LoVo (cell line): Measurements from ENCODE around the gene URI1.
"Not testable (repeated sequence)": the region's sequence is repeated elsewhere in the genome, so short reads cannot be mapped to it uniquely, and the experiment has no call there.

Source experiments
- DNase-seq: peaks from one replicate; pipeline ENCODE4 v3.0.0-alpha.2; 2016; ENCODE audit warnings: low spot score

The URI1 gene, protein sequence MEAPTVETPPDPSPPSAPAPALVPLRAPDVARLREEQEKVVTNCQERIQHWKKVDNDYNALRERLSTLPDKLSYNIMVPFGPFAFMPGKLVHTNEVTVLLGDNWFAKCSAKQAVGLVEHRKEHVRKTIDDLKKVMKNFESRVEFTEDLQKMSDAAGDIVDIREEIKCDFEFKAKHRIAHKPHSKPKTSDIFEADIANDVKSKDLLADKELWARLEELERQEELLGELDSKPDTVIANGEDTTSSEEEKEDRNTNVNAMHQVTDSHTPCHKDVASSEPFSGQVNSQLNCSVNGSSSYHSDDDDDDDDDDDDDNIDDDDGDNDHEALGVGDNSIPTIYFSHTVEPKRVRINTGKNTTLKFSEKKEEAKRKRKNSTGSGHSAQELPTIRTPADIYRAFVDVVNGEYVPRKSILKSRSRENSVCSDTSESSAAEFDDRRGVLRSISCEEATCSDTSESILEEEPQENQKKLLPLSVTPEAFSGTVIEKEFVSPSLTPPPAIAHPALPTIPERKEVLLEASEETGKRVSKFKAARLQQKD

DNA sequence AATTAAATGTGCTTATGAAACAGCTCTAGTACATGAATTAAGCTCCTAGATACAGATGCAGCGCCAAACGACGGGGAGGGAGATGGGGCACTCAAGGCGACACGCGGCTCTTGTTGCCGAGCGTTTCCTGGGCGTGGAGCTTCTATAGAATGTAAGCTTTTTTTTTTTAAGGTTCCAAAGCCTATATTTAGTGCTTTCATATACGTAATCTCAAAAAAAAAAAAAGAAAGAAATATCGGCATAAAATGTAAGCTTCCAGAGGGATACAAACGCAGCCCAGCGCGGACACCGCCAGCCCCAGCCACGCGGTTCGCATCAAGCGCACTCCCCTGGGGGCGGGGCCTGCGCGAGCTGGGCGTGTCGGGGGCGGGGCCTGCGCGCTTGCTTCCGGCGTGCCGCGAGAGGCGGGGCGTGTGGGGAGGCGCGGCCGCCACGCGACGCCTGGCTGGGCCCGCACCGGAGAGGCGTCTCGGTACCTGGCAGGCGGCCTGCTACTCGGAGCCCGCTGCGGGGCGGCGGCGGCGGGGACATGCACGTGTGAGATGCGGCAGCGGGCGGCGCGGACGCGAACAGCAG, at the start of gene URI1:
TSS of gene URI1 (plus strand) at position 412 of the 576 bp plus-strand sequence. CDS start 309 bp downstream, outside the sequence.
- DNase-seq: peak; percentile 91

DNA sequence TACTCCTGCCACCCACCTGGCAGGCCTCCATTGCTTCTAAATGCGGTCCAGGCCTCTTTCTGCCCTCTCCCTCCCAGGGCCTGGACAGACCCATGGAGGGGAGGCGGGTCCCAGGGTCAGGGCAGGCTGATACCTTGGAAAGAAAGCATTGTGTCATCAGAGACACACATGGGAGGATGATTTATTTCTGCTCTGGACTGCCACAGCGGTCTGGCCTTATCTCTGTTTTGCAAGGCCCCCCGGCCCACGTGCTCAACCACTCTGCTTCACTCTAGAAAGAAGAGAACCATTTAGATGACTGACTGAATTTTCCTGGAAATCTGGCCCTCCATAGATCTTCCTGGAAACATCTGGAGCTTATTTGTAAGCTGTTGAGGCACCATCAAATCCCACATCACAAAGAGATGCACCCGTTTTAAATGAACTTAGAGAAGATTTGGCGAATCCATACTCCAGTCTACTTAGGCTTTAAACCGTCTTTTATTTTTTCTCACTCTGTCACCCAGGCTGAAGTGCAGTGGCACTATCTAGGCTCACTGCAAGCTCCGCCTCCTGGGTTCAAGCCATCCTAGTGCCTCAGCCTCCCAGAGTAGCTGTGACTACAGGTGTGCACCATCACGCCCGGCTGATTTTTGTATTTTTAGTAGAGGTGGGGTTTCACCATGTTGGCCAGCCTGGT, 48.3 kb upstream of the URI1 start:
- DNase-seq: no peak

DNA sequence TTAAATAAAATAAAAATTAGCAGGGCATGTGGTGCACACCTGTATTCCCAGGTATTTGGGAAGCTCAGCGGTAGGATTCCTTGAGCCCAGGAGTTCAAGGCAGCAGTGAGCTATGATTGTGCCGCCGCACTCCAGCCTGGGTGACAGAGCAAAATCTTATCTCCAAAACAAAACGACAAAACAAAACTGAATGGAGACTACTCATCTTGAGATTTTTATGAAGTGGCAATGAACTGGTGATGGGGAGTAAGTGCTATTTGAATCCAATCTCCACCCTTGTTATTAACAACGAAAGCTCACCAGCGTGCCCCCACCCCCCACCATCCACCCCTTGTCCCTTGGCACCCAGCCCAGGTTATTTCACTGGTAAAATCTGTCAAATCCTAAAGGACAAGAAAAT, 45.2 kb upstream of the URI1 start:
- DNase-seq: no peak

DNA sequence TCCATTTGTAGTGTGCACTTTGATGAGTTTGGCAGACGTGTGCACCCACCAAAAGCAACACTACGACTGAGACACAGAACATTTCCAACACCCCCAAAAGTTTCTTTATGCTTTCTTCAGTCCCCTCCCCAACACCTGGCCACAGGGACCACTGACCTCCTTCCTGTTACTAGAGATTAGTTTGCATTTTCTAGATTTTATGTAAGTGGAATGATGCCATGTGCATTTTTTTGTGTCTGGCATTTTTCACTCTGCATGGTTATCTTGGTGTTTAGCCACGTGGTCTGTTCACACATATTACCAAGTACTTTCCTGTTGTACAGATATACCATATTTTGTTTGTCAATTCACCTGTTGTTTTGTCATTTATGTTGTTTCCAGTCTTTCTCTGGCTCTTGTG, 44.6 kb upstream of the URI1 start:
- no peak for DNase-seq

DNA sequence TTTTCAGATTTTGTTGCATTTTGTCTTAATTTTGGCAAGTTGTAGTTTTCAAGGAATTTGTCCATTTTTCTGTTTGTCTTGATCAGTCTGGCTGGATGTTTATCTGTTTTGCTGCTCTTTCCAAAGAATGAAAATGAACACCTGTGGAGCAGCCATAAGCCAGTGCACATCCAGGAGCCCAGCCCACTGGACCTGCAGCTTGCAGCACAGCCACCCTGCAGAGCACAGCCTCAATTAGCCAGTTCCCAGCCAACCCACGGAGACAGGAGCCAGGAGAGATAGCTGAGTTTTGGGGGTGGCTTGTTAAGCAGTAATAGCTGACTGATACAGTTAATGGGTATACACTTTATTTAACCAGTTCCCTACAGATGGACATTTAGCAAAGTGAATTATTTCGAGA, 38.0 kb upstream of the URI1 start:
- no peak for DNase-seq

DNA sequence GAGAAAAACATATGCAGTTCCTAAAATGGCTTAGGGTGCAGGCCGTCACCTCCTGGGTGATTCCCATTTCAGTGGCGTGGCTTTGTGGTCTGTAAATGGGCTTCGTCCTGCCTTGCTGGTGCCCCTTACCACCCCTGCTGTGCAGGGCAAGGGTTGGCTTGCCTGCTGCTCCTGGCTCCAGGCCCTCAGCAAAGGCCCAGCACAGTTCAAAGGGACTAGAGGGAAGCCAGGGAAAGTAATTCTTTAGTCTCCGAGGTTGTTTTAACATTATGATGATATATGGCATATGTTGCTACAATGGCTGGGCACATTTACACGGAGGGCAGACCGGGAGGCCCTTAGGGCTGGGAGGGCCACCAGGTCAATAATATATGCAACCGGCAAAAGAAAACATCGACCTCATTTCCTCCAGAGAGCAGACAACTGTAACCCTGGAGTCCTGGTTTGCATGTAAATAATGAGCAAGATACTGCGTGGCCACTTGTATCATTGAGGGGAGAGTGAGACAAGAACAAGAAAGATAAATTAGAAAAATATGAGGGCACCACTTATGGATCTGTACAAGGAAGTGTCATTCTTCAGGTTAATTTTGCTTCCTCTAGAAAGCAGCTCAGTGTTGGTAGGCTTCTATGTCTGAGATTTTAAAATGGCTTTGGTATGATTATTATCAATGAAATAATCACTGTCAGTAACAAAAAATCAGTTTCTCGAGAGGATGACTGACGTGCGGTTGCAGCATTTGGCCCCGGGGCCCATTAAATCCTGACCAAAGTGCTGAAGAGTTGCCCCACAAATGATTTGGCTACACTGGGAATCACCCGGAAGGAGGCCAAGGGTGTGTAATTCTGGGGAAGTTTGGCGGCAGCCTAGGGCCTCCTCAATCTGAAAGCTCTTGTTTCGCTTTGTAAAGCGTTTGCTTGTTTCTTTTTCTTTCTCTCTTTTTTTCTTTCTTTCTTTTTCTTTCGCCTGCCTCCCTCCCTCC, 32.8 kb upstream of the URI1 start:
- no peak for DNase-seq

DNA sequence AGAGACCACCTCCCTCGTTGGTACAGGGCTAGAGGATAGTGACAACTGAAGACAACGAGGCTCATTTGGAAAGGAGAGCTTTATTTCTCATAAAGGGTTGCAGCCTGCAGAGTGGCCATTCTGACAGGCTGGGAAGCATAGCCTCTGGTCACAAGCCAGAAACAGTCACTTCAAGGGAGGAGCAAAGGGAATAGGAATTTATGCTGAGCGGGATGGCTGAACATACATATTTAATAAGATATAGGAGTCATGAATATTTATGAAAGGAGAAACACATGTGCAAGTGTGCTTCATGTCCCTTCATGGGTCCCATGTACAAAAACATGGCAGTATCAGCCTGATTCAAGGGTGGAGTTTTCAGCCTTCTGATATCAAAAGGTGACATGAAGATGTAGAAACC, 27.1 kb upstream of the URI1 start:
- DNase-seq: no peak

DNA sequence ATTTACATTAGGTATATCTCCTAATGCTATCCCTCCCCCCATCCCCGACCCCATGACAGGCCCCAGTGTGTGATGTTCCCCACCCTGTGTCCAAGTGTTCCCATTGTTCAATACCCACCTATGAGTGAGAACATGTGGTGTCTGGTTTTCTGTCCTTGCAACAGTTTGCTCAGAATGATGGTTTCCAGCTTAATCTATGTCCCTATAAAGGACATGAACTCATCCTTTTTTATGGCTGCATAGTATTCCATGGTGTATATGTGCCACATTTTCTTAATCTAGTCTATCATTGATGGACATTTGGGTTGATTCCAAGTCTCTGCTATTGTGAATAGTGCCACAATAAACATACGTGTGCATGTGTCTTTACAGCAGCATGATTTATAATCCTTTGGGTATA, 26.2 kb upstream of the URI1 start:
- DNase-seq: not testable (repeated sequence)

DNA sequence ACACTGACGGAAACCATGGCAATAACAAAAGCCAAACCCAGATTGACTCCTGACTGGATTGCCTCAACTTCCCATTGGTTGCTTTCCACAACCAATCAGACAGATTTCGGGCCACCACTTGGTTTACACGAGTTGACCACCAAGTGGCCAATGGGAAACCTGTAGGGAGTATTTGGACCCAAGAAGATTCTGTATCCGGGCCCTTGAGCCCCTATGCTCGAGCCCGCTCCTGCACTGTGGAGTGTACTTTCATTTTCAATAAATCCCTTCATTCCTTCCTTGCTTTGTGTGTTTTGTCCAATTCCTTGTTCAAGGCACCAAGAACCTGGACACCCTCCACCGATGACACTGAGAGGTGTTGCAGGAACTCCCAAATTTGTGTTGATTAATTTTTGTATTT, 24.1 kb upstream of the URI1 start:
- no peak for DNase-seq

DNA sequence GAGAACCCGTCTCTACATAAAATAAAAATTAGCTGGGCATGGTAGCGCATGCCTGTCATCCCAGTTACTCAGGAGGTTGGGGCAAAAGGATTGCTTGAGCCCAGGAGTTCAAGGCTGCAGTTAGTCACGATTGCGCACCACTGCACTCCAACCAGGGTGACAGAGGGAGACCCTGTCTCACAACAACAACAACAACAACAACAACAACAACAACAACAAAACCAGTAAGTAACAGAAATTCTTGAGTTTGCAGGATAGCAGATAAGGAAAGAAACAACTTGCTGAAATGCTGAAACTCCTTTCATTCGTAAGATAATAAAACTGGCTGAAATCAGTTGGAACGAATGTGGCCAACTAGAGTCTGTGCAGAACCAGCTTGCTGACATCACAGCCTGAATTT, 23.1 kb upstream of the URI1 start:
- DNase-seq: no peak

DNA sequence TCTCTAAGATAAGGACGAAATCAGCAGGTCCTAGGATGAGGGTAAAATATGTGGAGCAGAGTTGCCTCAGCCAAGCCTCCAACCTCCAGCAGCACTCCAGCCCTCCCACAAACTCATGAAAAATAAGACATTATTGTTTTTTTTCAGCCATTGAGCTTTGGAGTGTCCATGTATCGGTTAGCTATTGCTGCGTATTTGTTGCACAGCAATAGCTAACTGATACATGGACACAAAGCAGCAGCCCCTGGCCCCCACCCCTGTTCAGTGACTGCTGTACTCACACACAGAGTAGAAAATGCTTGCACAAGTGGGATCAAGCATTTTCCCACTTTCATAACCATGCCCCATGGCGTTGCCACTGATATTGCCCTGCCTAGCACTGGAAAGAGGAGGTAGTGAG, 19.1 kb upstream of the URI1 start:
- no peak for DNase-seq

DNA sequence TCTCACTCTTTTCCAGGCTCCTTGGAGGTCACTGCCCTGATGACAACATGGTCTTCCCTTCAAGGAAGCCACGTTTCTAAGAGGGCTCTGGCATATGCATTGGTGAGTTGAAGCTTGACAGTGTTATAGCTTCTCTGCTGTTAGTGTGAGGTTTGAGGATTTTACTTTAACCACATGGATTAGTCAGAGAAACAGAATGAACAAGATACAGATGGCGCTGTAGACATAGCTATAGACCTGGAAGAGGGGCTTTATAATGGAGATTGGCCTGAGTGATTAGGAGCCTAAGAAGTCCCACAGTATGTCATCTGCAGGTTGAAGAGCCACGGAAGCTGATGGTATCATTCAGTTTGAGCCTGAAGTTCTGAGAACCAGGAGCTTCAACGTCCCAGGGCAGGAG, 18.4 kb upstream of the URI1 start:
- DNase-seq: no peak

DNA sequence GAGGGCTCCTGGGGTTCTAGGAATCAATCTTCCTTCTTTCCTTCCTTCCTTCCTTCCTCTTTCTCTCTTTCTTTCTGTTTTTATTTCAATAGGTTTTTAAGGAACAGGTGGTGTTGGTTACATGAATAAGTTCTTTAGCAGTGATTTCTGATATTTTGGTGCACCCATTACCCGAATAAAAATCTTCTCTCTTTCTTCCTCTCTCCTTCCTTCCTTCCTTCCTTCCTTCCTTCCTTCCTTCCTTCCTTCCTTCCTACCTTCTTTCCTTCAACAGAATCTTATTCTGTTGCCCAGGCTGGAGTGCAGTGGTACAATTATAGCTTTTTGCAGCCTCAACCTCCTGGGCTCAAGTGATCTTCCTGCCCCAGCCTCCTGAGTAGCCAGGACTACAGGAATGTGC, 16.0 kb upstream of the URI1 start:
- no peak for DNase-seq

DNA sequence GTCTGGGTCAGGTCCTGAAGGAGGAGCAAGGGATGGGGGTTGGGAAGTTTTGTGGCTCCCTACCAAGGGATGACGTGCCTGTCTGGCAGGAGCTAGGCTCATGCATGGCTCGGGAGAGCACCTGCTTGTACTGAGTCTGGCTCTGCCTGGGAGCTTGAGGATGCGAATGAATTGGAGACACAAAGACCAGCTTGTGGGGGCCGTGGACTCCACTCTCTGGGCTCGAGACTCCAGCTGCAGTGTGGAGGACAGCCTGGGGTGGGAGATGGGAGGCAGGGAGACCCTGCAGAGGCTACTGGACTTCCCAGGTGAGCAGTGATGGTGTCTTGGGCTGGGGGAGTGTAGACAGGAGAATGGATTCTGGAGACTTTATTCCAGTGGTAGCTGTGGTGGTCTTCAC, 15.2 kb upstream of the URI1 start:
- no peak for DNase-seq

DNA sequence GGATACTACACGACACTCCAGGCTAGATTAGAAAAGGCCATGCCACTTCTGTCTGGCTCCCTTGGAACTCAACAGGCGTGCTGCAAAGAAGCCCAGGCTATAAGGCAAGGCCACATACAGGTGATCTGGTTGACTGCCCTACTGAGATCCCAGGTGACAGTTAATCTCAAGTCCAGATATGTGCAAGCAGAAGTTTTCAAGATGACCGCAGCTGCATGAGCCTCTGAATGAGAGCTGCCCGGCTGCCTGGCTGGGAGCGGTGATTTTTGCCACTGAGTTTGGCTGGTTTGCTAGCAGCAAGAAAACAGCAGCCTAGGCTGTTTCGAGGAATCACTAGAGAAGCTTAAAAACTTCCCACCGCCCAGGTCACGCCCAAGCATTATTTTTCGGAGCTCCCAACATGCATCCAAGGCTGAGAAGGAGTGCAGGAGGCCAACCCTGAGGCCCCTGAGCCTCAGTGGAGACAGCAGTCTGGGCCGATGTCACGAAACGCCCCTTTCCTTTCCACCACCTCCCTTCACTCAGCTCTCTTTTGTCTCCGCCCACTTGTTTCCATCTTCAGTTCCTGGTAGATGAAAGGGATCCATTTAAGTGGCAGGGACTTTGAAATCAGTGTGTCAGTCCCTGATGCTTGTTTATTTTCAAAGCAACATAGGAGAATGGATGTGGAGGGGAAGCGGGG, 14.0 kb upstream of the URI1 start:
- DNase-seq: no peak

DNA sequence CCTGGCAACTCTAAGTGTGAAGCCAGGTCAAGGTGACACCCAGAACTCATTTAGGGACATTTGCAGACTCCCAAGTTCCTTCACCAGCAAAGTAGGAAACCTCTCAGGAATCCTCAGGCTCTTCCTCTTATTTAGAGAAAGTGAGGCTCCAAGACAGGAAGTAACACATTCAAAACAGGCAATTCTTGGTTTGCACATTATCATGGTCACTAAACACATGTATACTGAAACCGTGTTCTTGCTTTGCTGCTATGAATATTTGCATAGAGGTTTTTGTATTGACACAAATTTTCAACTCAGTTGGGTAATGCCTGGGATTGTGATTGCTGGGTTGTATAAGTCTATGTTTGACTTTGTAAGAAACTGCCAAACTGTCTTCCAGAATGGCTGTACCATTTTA, 13.2 kb upstream of the URI1 start:
- no peak for DNase-seq

DNA sequence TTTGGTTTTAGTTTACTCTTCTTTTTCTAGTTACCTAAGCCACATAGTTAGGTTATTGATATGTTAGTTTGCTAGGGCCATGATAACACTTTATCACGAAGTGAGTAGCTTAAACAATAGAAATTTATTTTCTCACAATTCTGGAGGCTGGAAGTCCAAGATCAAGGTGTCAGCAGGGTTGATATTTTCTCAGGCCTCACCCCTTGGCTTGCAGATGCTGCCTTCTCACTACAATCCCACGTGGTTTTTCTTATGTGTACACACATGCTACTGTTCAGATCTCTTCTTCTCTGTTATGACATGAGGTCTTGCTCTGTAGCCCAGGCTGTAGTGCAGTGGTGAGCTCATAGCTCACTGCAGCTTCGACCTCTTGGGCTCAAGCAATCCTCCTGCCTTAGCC, 7.8 kb upstream of the URI1 start:
- DNase-seq: no peak

DNA sequence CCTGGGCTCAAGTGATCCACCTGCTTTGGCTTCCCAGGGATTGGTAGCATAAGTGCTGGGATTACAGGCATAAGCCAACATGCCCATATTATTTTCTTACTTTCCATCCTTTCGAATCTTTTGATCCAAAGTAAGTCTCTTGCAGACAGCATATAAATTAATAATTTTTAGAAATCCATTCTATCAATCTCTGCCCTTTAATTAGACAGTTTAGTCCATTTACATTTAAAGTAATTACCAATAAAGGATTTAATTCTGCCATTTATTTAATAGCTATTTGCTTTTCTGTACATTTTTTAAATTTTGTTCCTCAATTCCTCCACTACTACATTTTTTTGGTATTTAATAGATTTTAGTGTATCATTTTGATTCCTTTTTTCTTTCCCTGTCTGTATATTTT, 7.3 kb upstream of the URI1 start:
- no peak for DNase-seq

DNA sequence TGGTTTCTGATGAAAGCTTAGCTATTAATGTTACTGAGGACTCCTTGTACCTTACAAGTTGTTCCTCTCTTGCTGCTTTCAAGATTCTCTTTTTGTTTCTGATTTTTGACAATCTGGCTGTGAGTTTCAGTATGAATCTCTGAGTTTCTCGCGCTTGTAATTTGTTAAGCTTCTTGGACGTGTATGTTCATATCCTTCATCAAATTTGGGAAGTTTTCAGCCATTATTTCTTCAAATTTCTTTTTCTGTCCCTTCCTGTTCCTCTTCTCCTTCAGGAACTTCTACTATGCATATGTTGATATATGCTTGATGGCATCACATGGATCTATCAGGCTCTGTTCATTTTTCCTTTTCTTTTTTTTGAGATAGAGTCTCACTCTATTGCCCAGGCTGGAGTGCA, 5.6 kb upstream of the URI1 start:
- DNase-seq: no peak

DNA sequence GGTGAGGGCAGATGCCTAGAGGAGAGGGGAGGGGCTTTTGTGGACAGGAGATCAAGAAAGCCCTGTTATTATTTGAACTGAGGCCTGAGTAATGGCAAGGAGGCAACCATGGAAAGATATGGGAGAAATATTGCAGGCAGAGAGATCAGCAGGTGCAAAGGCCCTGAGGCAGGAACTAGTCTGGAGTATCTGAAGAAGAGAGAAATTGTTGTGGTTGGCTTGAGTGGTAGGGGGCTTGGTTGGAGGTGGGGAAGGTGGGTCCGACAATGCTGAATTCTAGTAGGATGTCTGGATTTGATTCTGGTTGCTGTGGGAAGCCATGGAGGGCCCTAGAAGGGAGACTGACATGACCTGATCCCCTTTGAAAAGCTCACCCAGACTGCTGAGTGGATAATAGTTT, 2.4 kb upstream of the URI1 start:
- DNase-seq: no peak

DNA sequence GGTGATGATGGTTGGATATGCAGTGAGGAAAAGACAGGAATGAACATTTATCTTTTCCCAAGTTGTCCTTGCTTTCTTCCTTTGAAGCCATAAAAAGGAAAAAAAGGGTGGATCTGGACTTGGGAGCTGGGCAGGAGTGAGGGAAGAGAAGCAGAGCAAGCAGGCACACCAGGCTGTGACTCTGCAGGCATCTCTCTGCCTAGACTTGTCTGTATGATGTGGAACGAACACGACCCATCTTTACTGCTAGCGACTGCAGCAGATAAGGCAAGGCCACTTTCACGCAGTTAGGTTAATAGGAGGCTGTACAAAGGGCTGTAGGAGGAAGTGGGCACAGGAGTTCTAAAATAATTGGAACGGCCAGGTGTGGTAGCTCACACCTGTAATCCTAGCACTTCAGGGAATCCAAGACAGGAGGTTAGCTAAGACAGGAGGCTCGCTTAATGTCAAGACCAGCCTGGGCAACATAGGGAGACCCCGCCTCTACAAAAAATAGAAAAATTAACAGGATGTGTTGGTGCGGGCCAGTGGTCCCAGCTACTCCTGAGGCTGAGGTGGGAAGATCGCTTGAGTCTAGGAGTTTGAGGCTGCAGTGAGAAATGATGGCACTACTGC, 961 bp upstream of the URI1 start:
- no peak for DNase-seq
